Posterior vena cava (tissue), 2 donors: ENCODE results near the gene CMTR2. TPM values are rescaled to one million over a fixed set of nuclear protein-coding genes. Genes with fewer than 3 reads are reported as not detected.

Source experiments
- DNase-seq: peaks from one replicate; pipeline ENCODE4 v3.0.0-alpha.2; 2020; ENCODE audit warnings: low spot score
- intact Hi-C, 2 donors: fragments of 100-400 bp; cut with DNase I; formaldehyde crosslinking; loops; one replicate each; pipeline versions ENCODE4 v1.14.1 to v1.14.2; 2022 to 2023
- total RNA-seq, 2 donors: library from RNA; stranded (reverse); fragmentation: NEBNext Ultra II Directional; extraction: Animal tissue kit (Norgen Biotek cat#: 25700); gene quantifications; one replicate each; pipeline ENCODE4 v1.2.1, GENCODE V29; 2021
- donor health status: DM: yes; HTN: yes; CAD: no.
- donor health status: DM: yes; HTN: yes; CAD: no.

The CMTR2 gene
- total RNA-seq, 2 donors from 2014 or later, result 13.9 to 16.9 TPM

DNA sequence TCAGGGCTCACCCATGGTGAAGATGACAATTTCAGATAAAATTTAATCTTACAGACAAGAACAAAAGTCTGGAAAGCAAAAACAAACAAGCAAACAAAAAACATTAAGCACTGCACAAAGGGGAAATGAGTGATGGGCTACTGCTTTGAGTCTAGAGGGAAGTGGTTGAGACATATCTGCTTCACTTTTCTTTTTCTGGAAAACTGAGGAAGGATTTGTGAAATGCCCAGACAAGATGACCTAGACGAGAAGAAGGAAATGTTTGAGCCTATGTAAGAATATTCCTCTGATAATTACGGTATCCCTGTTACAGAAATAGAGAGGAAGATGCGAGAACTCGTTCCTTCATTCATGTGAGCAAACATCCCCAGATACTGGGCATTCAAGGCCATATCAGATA is 47.2 kb downstream of the CMTR2 start:
- no peak for DNase-seq
- intact Hi-C loops, result loop anchor here in 1 of 2 donors (10.0 kb wide), 1 partner anchor 207 kb away; no protein-coding TSS in a partner anchor

Other genes starting within 250 kb of the CMTR2 start
- 1 to 10 TPM; 2.8 to 3.5 TPM for gene HYDIN, start 58.7 kb downstream of the CMTR2 start, total RNA-seq
- gene CALB2, start 69.3 kb upstream of the CMTR2 start, total RNA-seq, result 1 to 10 TPM in 1 of 2 donors, under 1 TPM in 1; 0.62 to 1.2 TPM
- not detected for gene TLE7, start 152.7 kb upstream of the CMTR2 start, total RNA-seq
- 10 to 100 TPM in 1 of 2 donors, 1 to 10 TPM in 1; 10.0 to 10.5 TPM for gene ZNF23, start 172.8 kb upstream of the CMTR2 start, total RNA-seq
- gene ZNF19, start 199.9 kb upstream of the CMTR2 start, total RNA-seq, result 1 to 10 TPM; 3.6 to 4.2 TPM
- not detected for gene CHST4, start 237.0 kb upstream of the CMTR2 start, total RNA-seq